ENCODE results near the gene CCDC82.

The CCDC82 gene

DNA sequence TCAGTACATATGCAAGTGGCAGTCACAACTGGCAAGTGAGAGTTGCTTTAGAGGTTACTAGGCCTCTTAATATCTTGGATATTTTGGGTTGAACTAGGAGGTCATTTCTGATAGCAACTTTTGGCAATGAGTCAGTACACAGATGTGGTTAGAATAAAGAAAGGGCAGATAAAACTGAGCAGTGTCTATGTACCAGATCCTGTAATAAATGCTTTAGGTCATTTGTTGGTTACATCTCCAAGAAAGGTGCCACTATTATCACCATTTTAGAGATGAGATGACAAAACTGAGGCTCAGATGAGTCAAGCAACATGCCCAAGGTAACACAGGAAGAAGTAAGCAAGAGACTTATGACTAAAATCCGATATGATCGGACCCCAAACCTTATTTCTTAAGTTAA is 71.7 kb downstream of the CCDC82 start:
- H3K79me2 ChIP-seq (ENCODE audit: low read length) = peaks cover 6% of the 10 kb centered on the region

DNA sequence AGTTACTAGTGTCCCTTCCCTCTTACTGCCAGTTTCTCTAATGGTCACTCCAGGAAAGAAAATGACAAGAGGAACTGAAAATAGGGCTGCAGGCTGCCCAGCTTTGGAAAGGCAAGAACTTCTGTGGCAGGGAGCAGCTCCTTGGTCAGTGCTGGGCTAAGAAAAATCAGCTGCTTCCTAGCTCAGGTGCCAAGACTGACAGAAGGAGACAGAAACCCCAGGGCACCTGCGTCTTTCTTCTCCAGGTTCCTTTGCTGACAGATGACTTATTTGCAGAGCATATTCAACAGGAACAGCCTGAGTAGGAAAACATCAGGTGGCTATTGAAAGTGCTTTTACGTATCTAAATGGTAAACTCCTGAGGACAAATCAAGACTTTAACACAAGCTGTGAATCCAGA is 72.1 kb downstream of the CCDC82 start:
- H3K79me2 ChIP-seq (ENCODE audit: low read length) = peaks cover 6% of the 10 kb centered on the region
- no peak overlapping the region for H3K27ac ChIP-seq (ENCODE audit: low read length)
- no peaks in the 10 kb centered on the region for H4K20me1 ChIP-seq (ENCODE audit: insufficient read depth, low read length)

More for the DNA sequence above, 71.7 kb downstream of the CCDC82 start:
- no peak overlapping the region for H3K4me3 ChIP-seq (ENCODE audit: low read length)
- no peak for TF ChIP-seq EZH2phosphoT487 (IDR thresholded peaks at IDR 0.05; ENCODE audit: low read depth)
- TF ChIP-seq, protein P1, sequence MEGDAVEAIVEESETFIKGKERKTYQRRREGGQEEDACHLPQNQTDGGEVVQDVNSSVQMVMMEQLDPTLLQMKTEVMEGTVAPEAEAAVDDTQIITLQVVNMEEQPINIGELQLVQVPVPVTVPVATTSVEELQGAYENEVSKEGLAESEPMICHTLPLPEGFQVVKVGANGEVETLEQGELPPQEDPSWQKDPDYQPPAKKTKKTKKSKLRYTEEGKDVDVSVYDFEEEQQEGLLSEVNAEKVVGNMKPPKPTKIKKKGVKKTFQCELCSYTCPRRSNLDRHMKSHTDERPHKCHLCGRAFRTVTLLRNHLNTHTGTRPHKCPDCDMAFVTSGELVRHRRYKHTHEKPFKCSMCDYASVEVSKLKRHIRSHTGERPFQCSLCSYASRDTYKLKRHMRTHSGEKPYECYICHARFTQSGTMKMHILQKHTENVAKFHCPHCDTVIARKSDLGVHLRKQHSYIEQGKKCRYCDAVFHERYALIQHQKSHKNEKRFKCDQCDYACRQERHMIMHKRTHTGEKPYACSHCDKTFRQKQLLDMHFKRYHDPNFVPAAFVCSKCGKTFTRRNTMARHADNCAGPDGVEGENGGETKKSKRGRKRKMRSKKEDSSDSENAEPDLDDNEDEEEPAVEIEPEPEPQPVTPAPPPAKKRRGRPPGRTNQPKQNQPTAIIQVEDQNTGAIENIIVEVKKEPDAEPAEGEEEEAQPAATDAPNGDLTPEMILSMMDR (IDR thresholded peaks at IDR 0.05; ENCODE audit: low read depth, low read length) = no peak
- H3K27me3 ChIP-seq (ENCODE audit: low read depth, low read length) = no peaks in the 10 kb centered on the region
- H3K4me1 ChIP-seq (ENCODE audit: low read length) = peaks cover 8% of the 10 kb centered on the region
- H3K36me3 ChIP-seq (replicated peaks; ENCODE audit: low read depth, low read length) = no peaks in the 10 kb centered on the region
- H4K20me1 ChIP-seq (ENCODE audit: insufficient read depth, low read length) = no peaks in the 10 kb centered on the region
- H3K9ac ChIP-seq (ENCODE audit: low read length) = no peak overlapping the region
- H3K4me2 ChIP-seq (ENCODE audit: low read length) = no peak overlapping the region
- H2AFZ ChIP-seq (ENCODE audit: low read depth, low read length) = no peak overlapping the region
- H3K9me3 ChIP-seq (ENCODE audit: insufficient read depth, low read length) = no peaks in the 10 kb centered on the region
- no peak overlapping the region for H3K27ac ChIP-seq (ENCODE audit: low read length)

GRCh38 chr11:96316869-96317268 is 72.8 kb downstream of the CCDC82 start:
- Histone ChIP-seq H3K9me3 (ENCODE audit: insufficient read depth, low read length) (no peaks in the 10 kb centered on the region), H3K36me3 (replicated peaks; ENCODE audit: low read depth, low read length) (no peaks in the 10 kb centered on the region), H3K4me2 (ENCODE audit: low read length) (no peak overlapping the region), H3K27me3 (ENCODE audit: low read depth, low read length) (no peaks in the 10 kb centered on the region), H2AFZ (ENCODE audit: low read depth, low read length) (no peak overlapping the region), H3K4me1 (ENCODE audit: low read length) (peaks cover 8% of the 10 kb centered on the region), H3K79me2 (ENCODE audit: low read length) (peaks cover 6% of the 10 kb centered on the region), H3K9ac (ENCODE audit: low read length) (no peak overlapping the region), H4K20me1 (ENCODE audit: insufficient read depth, low read length) (no peaks in the 10 kb centered on the region), H3K4me3 (ENCODE audit: low read length) (no peak overlapping the region), H3K27ac (ENCODE audit: low read length) (no peak overlapping the region)
- TF ChIP-seq EZH2phosphoT487 (IDR thresholded peaks at IDR 0.05; ENCODE audit: low read depth) = no peak
- TF ChIP-seq, protein P1 (IDR thresholded peaks at IDR 0.05; ENCODE audit: low read depth, low read length) = no peak

More for the DNA sequence above, 72.1 kb downstream of the CCDC82 start:
- Histone ChIP-seq H3K4me2 (ENCODE audit: low read length) (no peak overlapping the region), H2AFZ (ENCODE audit: low read depth, low read length) (no peak overlapping the region), H3K36me3 (replicated peaks; ENCODE audit: low read depth, low read length) (no peaks in the 10 kb centered on the region), H3K4me1 (ENCODE audit: low read length) (peaks cover 8% of the 10 kb centered on the region), H3K9me3 (ENCODE audit: insufficient read depth, low read length) (no peaks in the 10 kb centered on the region), H3K27me3 (ENCODE audit: low read depth, low read length) (no peaks in the 10 kb centered on the region), H3K4me3 (ENCODE audit: low read length) (no peak overlapping the region), H3K9ac (ENCODE audit: low read length) (no peak overlapping the region)
- TF ChIP-seq, protein P1 (IDR thresholded peaks at IDR 0.05; ENCODE audit: low read depth, low read length) = no peak
- TF ChIP-seq EZH2phosphoT487 (IDR thresholded peaks at IDR 0.05; ENCODE audit: low read depth) = no peak

GRCh38 chr11:96315476-96315875 is 74.2 kb downstream of the CCDC82 start:
- no peak overlapping the region for H3K4me3 ChIP-seq (ENCODE audit: low read length)
- H3K36me3 ChIP-seq (replicated peaks; ENCODE audit: low read depth, low read length) = no peaks in the 10 kb centered on the region
- peaks cover 3% of the 10 kb centered on the region for H3K79me2 ChIP-seq (ENCODE audit: low read length)
- H3K4me2 ChIP-seq (ENCODE audit: low read length) = no peak overlapping the region
- no peak for TF ChIP-seq EZH2phosphoT487 (IDR thresholded peaks at IDR 0.05; ENCODE audit: low read depth)
- TF ChIP-seq, protein P1 (IDR thresholded peaks at IDR 0.05; ENCODE audit: low read depth, low read length) = no peak
- no peaks in the 10 kb centered on the region for H4K20me1 ChIP-seq (ENCODE audit: insufficient read depth, low read length)
- no peaks in the 10 kb centered on the region for H3K9me3 ChIP-seq (ENCODE audit: insufficient read depth, low read length)
- H3K4me1 ChIP-seq (ENCODE audit: low read length) = peaks cover 8% of the 10 kb centered on the region
- H2AFZ ChIP-seq (ENCODE audit: low read depth, low read length) = no peak overlapping the region
- H3K27me3 ChIP-seq (ENCODE audit: low read depth, low read length) = no peaks in the 10 kb centered on the region
- no peak overlapping the region for H3K27ac ChIP-seq (ENCODE audit: low read length)
- no peak overlapping the region for H3K9ac ChIP-seq (ENCODE audit: low read length)

All from OCI-LY3 (cell line).